Tibial nerve (tissue), 4 donors: ENCODE results near the gene VPS72. TPM values are rescaled to one million over a fixed set of nuclear protein-coding genes. Genes with fewer than 3 reads are reported as not detected.

Source experiments
- DNase-seq, 2 donors: peaks; one replicate each; pipeline ENCODE4 v3.0.0-alpha.2; 2019; ENCODE audit warnings: low spot score in 2 of 2
- H3K27ac ChIP-seq, 4 donors: fragments of 200-600 bp; sonication (generic) in 3 of 4; one replicate each; pipeline ENCODE4 v1.5.1; 2017 to 2019; ENCODE audit warnings: mild to moderate bottlenecking in 1 of 4
- H3K27me3 ChIP-seq, 2 donors: fragments of 200-600 bp; sonication (generic) in 1 of 2; one replicate each; pipeline versions ENCODE4 v1.5.1 to v1.6.0; 2017 to 2019
- H3K36me3 ChIP-seq, 3 donors: fragments of 200-600 bp; sonication (generic); one replicate each; pipeline ENCODE4 v1.5.1; 2018 to 2019
- H3K4me1 ChIP-seq, 4 donors: fragments of 200-600 bp; sonication (generic) in 3 of 4; one replicate each; pipeline ENCODE4 v1.5.1; 2017 to 2019
- H3K4me3 ChIP-seq, 4 donors: fragments of 200-600 bp; sonication (generic) in 3 of 4; one replicate each; pipeline ENCODE4 v1.5.1; 2017 to 2019; ENCODE audit warnings: mild to moderate bottlenecking in 1 of 4, moderate library complexity in 1 of 4
- H3K9me3 ChIP-seq, 4 donors: fragments of 200-600 bp; sonication (generic) in 3 of 4; one replicate each; pipeline ENCODE4 v1.5.1; 2017 to 2019
- EP300 ChIP-seq, 2 donors: sonication (generic); formaldehyde crosslinking; IDR thresholded peaks; one replicate each; pipeline ENCODE4 v1.6.1; 2017; ENCODE audit warnings: antibody characterized with exemption in 2 of 2, mild to moderate bottlenecking in 1 of 2
- POLR2A ChIP-seq, 2 donors: fragments of 450-650 bp; IDR thresholded peaks; one replicate each; pipeline ENCODE4 v1.6.1; 2017; ENCODE audit warnings: antibody characterized with exemption in 2 of 2, mild to moderate bottlenecking in 2 of 2, moderate library complexity in 2 of 2
- WGBS, 2 donors: methylation state at CpG; one replicate each; pipeline ENCODE4 v1.1.5; 2018; 5-methylcytosine and 5-hydroxymethylcytosine counted together
- total RNA-seq, 4 donors: library from RNA; depleted of rRNA; stranded (reverse); fragments of >200 nt; gene quantifications; one replicate each; pipeline ENCODE4 v1.1.0, GENCODE V29; 2016
- TF ChIP-seq, protein P1 (sequence below), 5 experiments: fragments of 200-600 bp in 3 of 5; fragments of 450-650 bp in 2 of 5; sonication (generic) in 3 of 5; IDR thresholded peaks; one replicate each; pipeline ENCODE4 v1.5.1; 2016 to 2019; ENCODE audit warnings: antibody characterized with exemption in 5 of 5, mild to moderate bottlenecking in 3 of 5, moderate library complexity in 2 of 5

The VPS72 gene
- total RNA-seq, 4 donors from 2014 or later, result 24.5 to 35.5 (median 31.0) TPM

DNA sequence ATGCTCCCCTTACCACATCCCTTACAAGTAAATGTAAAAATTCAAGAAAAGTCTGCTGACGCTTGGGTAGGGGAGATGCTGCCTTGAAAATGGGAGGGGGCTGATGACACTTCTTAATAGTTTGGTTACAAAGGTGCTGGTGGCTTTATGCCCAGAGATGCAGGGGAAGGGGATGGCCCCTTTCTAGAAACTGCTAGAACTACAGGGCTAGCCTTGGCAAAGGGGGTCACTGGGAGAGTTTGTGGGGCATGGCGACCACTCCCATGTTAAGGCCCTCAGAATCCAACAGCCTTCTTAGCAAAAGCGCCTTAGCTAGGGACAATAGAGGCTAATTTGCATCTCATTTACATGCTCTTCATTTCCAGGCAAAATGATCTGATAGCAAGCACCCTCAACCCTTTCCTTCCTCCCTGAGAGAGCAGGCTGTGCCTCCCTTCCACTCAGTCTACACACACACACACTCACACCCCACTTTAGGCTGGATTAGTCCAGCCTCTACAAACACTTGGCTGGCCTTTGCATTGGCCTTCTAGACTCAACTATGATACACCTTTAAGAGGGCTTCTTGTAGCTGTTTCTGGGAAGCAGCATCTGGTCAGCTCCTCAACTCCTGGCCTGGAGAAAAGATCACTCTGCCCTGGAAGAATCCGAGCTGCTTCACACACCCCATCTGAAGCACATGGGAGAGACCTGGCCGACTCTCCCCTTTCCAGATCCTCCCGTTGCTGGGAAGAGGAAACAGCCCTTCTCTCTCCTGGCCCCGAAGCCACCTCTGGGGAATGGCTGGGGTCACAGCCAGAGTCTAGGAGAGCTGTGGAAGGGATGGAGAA lies 45.3 kb downstream of the VPS72 start:
- 65 to 66% methylated on average over 7 of the region's 7 CpGs for WGBS, 2 donors
- H3K4me3 ChIP-seq, result peak overlapping the region; percentile 58 to 86 (median 72)
- peak overlapping the region in 3 of 4 donors; percentile 63 to 90 (median 78) for H3K27ac ChIP-seq
- no peaks in the 10 kb centered on the region for H3K27me3 ChIP-seq
- peaks cover 0 to 20% (median 0%) of the 10 kb centered on the region in 3 donors for H3K36me3 ChIP-seq
- DNase-seq, result no peak
- H3K4me1 ChIP-seq, result peaks cover 0 to 38% (median 18%) of the 10 kb centered on the region in 4 donors
- no peaks in the 10 kb centered on the region for H3K9me3 ChIP-seq
- no peak for TF ChIP-seq EP300 (IDR thresholded peaks at IDR 0.05)
- TF ChIP-seq POLR2A (IDR thresholded peaks at IDR 0.05), result no peak
- TF ChIP-seq, protein P1, sequence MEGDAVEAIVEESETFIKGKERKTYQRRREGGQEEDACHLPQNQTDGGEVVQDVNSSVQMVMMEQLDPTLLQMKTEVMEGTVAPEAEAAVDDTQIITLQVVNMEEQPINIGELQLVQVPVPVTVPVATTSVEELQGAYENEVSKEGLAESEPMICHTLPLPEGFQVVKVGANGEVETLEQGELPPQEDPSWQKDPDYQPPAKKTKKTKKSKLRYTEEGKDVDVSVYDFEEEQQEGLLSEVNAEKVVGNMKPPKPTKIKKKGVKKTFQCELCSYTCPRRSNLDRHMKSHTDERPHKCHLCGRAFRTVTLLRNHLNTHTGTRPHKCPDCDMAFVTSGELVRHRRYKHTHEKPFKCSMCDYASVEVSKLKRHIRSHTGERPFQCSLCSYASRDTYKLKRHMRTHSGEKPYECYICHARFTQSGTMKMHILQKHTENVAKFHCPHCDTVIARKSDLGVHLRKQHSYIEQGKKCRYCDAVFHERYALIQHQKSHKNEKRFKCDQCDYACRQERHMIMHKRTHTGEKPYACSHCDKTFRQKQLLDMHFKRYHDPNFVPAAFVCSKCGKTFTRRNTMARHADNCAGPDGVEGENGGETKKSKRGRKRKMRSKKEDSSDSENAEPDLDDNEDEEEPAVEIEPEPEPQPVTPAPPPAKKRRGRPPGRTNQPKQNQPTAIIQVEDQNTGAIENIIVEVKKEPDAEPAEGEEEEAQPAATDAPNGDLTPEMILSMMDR (IDR thresholded peaks at IDR 0.05), result no peak

DNA sequence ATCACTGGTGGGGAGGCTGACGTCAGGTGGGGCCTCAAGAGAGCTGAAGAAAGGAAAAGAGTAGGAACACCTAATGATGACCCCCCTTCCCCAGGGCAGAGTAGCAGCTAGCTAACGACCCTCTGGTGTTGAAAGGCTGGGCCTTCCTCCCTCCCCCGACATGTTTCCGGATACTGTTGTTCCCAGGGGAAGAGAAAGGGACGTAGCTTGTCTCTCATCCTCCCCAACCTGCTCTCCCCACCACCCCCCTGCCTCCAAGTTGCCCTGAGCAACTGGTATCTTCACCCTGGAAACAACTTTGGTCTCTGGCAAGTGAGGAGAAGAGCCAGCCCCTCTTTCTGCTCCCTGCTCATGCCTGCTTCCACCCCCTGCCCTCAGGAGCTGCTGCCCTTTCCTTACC lies 46.0 kb downstream of the VPS72 start:
- 40 to 58% methylated on average over 5 of the region's 5 CpGs for WGBS, 2 donors
- H3K27ac ChIP-seq, result peak overlapping the region in 2 of 4 donors; percentile 34 to 90

GRCh38 chr1:151143057-151143435 lies 47.0 kb downstream of the VPS72 start:
- peaks cover 0 to 38% (median 18%) of the 10 kb centered on the region in 4 donors for H3K4me1 ChIP-seq

More for the DNA sequence above, 46.0 kb downstream of the VPS72 start:
- no peaks in the 10 kb centered on the region for H3K9me3 ChIP-seq
- peaks cover 0 to 27% (median 0%) of the 10 kb centered on the region in 3 donors for H3K36me3 ChIP-seq
- TF ChIP-seq EP300 (IDR thresholded peaks at IDR 0.05) (no peak), POLR2A (IDR thresholded peaks at IDR 0.05) (no peak)
- TF ChIP-seq, protein P1 (IDR thresholded peaks at IDR 0.05), result no peak
- H3K27me3 ChIP-seq, result no peaks in the 10 kb centered on the region
- peaks cover 0 to 38% (median 18%) of the 10 kb centered on the region in 4 donors for H3K4me1 ChIP-seq
- no peak for DNase-seq
- no peak overlapping the region for H3K4me3 ChIP-seq

DNA sequence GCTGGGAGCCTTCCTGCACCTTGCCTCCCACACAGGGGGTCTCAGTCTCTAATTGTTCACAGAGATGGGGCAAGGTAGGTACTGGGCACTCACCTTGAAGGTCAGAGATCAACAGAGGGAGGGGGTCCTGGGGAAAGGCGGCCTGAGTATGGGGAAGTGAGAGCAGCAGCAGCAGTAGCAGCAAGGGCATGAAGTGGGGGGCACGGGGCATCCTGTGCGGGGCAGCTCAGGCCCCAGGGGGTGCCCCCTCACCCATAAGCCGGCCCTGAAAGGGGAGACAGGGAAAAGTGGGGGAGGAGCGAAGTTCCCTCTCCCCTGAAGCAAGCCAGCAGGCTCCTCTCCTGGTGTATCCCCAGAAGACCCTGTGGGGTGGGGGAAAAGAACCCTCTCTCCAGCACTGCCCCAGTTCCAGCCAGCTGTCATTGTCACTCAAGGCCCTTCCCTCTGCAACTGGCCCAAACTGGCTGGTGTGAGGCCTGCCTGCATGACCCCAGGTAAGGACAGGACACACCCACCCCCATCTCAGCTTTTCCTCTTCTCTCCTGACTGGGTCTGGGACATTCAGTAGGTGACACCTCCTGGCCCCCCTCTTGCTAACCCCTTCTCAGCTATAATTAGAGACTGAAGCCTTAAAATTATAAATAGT lies 47.5 kb downstream of the VPS72 start:
- DNase-seq, result no peak
- H3K4me1 ChIP-seq, result peaks cover 0 to 35% (median 18%) of the 10 kb centered on the region in 4 donors
- H3K27me3 ChIP-seq, result no peaks in the 10 kb centered on the region
- TF ChIP-seq POLR2A (IDR thresholded peaks at IDR 0.05) (no peak), EP300 (IDR thresholded peaks at IDR 0.05) (no peak)
- 72 to 90% methylated on average over 5 of the region's 5 CpGs for WGBS, 2 donors
- no peak overlapping the region for H3K4me3 ChIP-seq
- peak overlapping the region in 1 of 4 donors; percentile 12 for H3K27ac ChIP-seq
- peaks cover 0 to 42% (median 0%) of the 10 kb centered on the region in 3 donors for H3K36me3 ChIP-seq
- no peaks in the 10 kb centered on the region for H3K9me3 ChIP-seq

More at GRCh38 chr1:151143057-151143435, 47.0 kb downstream of the VPS72 start:
- no peaks in the 10 kb centered on the region for H3K27me3 ChIP-seq
- peak overlapping the region in 1 of 4 donors; percentile 12 for H3K27ac ChIP-seq
- TF ChIP-seq, protein P1 (IDR thresholded peaks at IDR 0.05), result no peak
- TF ChIP-seq EP300 (IDR thresholded peaks at IDR 0.05) (no peak), POLR2A (IDR thresholded peaks at IDR 0.05) (no peak)
- H3K9me3 ChIP-seq, result no peaks in the 10 kb centered on the region
- DNase-seq, result no peak
- H3K4me3 ChIP-seq, result no peak overlapping the region
- 67 to 77% methylated on average over 7 of the region's 7 CpGs for WGBS, 2 donors
- peaks cover 0 to 37% (median 0%) of the 10 kb centered on the region in 3 donors for H3K36me3 ChIP-seq

DNA sequence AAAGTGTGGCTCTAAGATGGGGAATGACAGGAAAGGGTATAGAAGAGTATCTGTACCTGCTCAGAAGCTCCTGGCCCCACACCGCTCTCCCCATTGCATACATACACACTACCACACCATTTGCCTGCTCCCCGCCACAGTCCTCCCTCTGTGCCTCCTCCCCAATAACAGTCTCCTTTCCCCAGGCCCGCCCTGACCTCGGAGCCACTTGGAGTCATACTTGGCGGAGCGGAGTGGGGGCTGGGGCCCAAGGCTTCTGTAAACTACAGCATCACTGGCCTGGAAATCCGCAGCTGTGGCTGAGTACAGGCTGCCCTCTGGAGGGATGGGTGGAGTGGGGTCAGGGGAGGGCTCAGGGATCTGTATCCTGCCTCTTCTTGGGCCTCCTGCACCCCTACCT lies 52.2 kb downstream of the VPS72 start:
- Histone ChIP-seq H3K4me1 (no peaks in the 10 kb centered on the region), H3K9me3 (no peaks in the 10 kb centered on the region), H3K36me3 (peaks cover 0 to 87% (median 0%) of the 10 kb centered on the region in 3 donors), H3K27ac (no peak overlapping the region), H3K27me3 (no peaks in the 10 kb centered on the region), H3K4me3 (no peak overlapping the region)
- WGBS, 2 donors, result 93 to 94% methylated on average over 7 of the region's 7 CpGs
- TF ChIP-seq POLR2A (IDR thresholded peaks at IDR 0.05) (no peak), EP300 (IDR thresholded peaks at IDR 0.05) (no peak)
- TF ChIP-seq, protein P1 (IDR thresholded peaks at IDR 0.05), result no peak
- DNase-seq, result no peak
